MM.1S (cell line): ENCODE measurements around the gene ADH1A.
"Not testable (repeated sequence)": the region's sequence is repeated elsewhere in the genome, so short reads cannot be mapped to it uniquely, and the experiment has no call there.

Experiments
- CTCF ChIP-seq: fragments of 300-600 bp; sonication (generic); IDR thresholded peaks from 2 replicates; pipeline ENCODE4 v1.5.1; 2016; ENCODE audit warnings: antibody characterized with exemption, low read length, mixed read lengths
- EZH2 ChIP-seq: fragments of 300-600 bp; sonication (generic); optimal IDR thresholded peaks from 2 replicates; pipeline ENCODE3; 2017; ENCODE audit warnings: low read depth, mild to moderate bottlenecking, antibody characterized with exemption, low read length, mixed read lengths
- EZH2phosphoT487 ChIP-seq: fragments of 300-600 bp; sonication (generic); IDR thresholded peaks from 2 replicates; pipeline ENCODE4 v1.6.1; 2018; ENCODE audit warnings: antibody characterized with exemption, low read length

- TF ChIP-seq CTCF, EZH2phosphoT487, EZH2: not testable (repeated sequence)
Measured at GRCh38 chr4:99227646-99228045, 63.1 kb downstream of the ADH1A start.
